ENCODE results near the gene KCMF1. TPM values are rescaled to one million over a fixed set of nuclear protein-coding genes. Genes with fewer than 3 reads are reported as not detected.

The KCMF1 gene
- total RNA-seq, 1 donor from 2014 or later, result 64.2 TPM

DNA sequence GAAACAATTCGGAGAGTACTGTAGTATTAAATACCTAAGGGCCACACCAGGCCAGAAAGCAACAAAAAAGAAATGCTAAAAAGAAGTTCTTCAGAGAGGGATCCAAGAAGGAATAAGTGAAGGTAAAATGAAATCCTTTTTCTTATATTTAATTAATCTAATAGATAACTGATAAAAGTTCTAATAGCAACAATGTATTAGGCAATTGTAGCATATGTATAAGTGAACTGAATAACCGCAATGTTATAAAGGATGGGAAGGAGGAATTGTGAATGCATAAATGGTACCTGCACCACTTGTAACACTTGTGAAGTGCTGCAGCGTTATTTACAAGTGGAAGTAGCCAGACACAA is 43.7 kb upstream of the KCMF1 start:
- H3K36me3 ChIP-seq, result no peaks in the 10 kb centered on the region
- intact Hi-C loops (cut with DNase I), result no loop called here
- H3K27ac ChIP-seq, result no peak overlapping the region
- peak overlapping the region; percentile 50 for H3K4me3 ChIP-seq
- H3K27me3 ChIP-seq (ENCODE audit: low read depth), result no peaks in the 10 kb centered on the region
- DNase-seq, result no peak
- TF ChIP-seq CTCF (IDR thresholded peaks at IDR 0.05), result peak; percentile 5
- ATAC-seq, result no peak
- no peaks in the 10 kb centered on the region for H3K9me3 ChIP-seq
- H3K4me1 ChIP-seq, result peaks cover 38% of the 10 kb centered on the region

- H3K27me3 ChIP-seq (ENCODE audit: low read depth), result no peaks in the 10 kb centered on the region
- H3K4me1 ChIP-seq, result peaks cover 10% of the 10 kb centered on the region
- H3K4me3 ChIP-seq, result no peak overlapping the region
- DNase-seq, result no peak
- ATAC-seq, result no peak
- TF ChIP-seq CTCF (IDR thresholded peaks at IDR 0.05), result no peak
- H3K27ac ChIP-seq, result no peak overlapping the region
- H3K9me3 ChIP-seq, result no peaks in the 10 kb centered on the region
- intact Hi-C loops (cut with DNase I), result no loop called here
- no peaks in the 10 kb centered on the region for H3K36me3 ChIP-seq
Measured at GRCh38 chr2:84931384-84931821, 39.6 kb upstream of the KCMF1 start.

DNA sequence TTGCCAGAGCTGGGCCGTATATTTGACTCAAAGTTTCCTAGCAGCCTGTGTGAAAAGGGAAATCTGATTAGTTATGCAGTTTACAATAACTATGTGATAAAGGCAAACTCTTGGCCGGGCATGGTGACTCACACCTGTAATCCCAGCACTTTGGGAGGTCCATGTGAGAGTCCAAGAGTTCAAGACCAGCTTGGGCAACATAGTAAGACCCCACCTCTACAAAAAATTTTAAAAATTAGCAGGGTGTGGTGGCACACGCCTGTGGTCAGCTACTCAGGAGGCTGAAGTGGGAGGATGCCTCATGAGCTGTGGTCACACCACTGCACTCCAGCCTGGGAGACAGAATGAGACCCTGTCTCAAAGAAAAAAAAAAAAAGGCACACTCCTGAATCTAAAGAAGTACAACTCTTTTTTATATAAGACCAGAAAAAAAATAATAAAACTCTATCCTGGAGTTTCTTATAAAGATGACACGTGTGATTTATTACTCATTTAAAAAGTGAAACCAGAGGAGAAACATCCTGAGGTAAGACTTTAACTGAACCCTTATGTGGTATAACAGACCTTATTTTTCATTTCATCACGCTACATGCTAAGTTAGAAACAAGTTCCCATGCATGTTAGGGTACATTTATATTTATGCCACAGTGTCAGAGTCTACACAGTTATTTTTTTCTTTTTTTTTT is 32.6 kb upstream of the KCMF1 start:
- Histone ChIP-seq H3K27me3 (ENCODE audit: low read depth) (no peaks in the 10 kb centered on the region), H3K9me3 (no peaks in the 10 kb centered on the region), H3K27ac (no peak overlapping the region), H3K36me3 (no peaks in the 10 kb centered on the region), H3K4me1 (no peaks in the 10 kb centered on the region), H3K4me3 (no peak overlapping the region)
- TF ChIP-seq CTCF (IDR thresholded peaks at IDR 0.05), result no peak
- DNase-seq (no peak), ATAC-seq (no peak)
- intact Hi-C loops (cut with DNase I), result no loop called here

DNA sequence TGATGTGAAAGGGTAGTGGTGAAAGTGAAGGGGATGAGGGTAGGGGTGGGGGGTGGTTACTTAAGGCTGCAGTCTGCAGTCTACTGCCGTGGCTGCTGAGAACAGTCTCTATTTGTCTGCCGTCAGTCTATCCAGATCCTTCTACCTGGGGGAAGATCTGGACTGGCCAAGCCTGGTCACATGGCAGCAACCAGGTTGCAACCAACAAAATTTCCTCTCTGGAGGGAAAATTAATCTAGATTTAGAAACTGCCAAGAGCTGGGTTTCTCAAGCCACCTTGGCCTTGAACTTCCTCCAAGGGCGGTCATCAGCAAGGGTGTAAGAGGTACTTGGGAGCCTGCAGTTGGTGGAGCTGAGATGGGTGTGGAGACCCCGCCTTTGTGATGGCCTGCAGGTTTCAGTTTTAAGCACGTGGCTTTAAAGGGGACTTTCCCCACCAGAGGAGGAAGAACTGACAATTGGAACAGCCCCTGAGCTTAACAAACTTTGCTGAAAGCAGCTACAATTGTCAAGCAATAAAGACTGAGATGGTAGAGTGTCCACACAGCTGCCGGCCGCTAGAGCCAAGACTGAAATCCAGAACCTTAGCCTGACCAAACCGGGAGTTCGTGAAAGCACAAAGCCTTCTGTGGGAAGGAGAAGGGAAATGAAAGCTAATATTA is 31.4 kb upstream of the KCMF1 start:
- peak; percentile 80 for ATAC-seq
- Histone ChIP-seq H3K4me1 (no peaks in the 10 kb centered on the region), H3K4me3 (no peak overlapping the region), H3K27ac (no peak overlapping the region), H3K36me3 (no peaks in the 10 kb centered on the region), H3K9me3 (no peaks in the 10 kb centered on the region), H3K27me3 (ENCODE audit: low read depth) (no peaks in the 10 kb centered on the region)
- TF ChIP-seq CTCF (IDR thresholded peaks at IDR 0.05), result no peak
- DNase-seq, result no peak
- intact Hi-C loops (cut with DNase I), result no loop called here

GRCh38 chr2:84940088-84940470 is 30.9 kb upstream of the KCMF1 start:
- TF ChIP-seq CTCF (IDR thresholded peaks at IDR 0.05), result no peak
- DNase-seq, result no peak

More at GRCh38 chr2:84940088-84940470, 30.9 kb upstream of the KCMF1 start:
- Histone ChIP-seq H3K9me3 (no peaks in the 10 kb centered on the region), H3K4me1 (no peaks in the 10 kb centered on the region), H3K27me3 (ENCODE audit: low read depth) (no peaks in the 10 kb centered on the region), H3K36me3 (no peaks in the 10 kb centered on the region), H3K4me3 (no peak overlapping the region), H3K27ac (no peak overlapping the region)
- intact Hi-C loops (cut with DNase I), result no loop called here
- ATAC-seq, result no peak
